Upper lobe of left lung (tissue), 6 donors: ENCODE data around the gene TMUB1. TPM values are rescaled to one million over a fixed set of nuclear protein-coding genes. Genes with fewer than 3 reads are reported as not detected.

Source experiments
- ATAC-seq, 2 donors: fragments of 200-7000 bp; cut with Tn5 transposase; one replicate each; pipeline ENCODE4 v1.9.1; 2022; ENCODE audit warnings: mild to moderate bottlenecking in 2 of 2, moderate library complexity in 2 of 2; ENCODE audit not compliant: low FRiP score in 2 of 2
- DNase-seq, 2 donors: peaks; one replicate each; pipeline ENCODE4 v3.0.0-alpha.2; 2019 to 2020
- H3K27ac ChIP-seq, 4 donors: fragments of 200-600 bp; sonication (generic); one replicate each; pipeline ENCODE4 v1.5.1; 2016 to 2019
- H3K27me3 ChIP-seq, 4 donors: fragments of 200-600 bp; sonication (generic); one replicate each; pipeline ENCODE4 v1.5.1; 2017 to 2019
- H3K36me3 ChIP-seq, 4 donors: fragments of 200-600 bp; sonication (generic); one replicate each; pipeline ENCODE4 v1.5.1; 2016 to 2019
- H3K4me1 ChIP-seq, 4 donors: fragments of 200-600 bp; sonication (generic); one replicate each; pipeline ENCODE4 v1.5.1; 2018 to 2019
- H3K4me3 ChIP-seq, 4 donors: fragments of 200-600 bp; sonication (generic); one replicate each; pipeline ENCODE4 v1.5.1; 2017 to 2019; ENCODE audit warnings: mild to moderate bottlenecking in 2 of 4, moderate library complexity in 1 of 4
- H3K9me3 ChIP-seq, 4 donors: fragments of 200-600 bp; sonication (generic); one replicate each; pipeline ENCODE4 v1.5.1; 2018 to 2019
- EP300 ChIP-seq, 4 donors: sonication (generic); formaldehyde crosslinking; IDR thresholded peaks; one replicate each; pipeline ENCODE4 v1.5.1; 2017; ENCODE audit warnings: antibody characterized with exemption in 4 of 4, control low read depth in 2 of 4
- POLR2A ChIP-seq, 4 donors: fragments of 450-650 bp; IDR thresholded peaks; one replicate each; pipeline ENCODE4 v1.5.1; 2016 to 2017; ENCODE audit warnings: antibody characterized with exemption in 4 of 4, mild to moderate bottlenecking in 2 of 4
- POLR2AphosphoS5 ChIP-seq, 2 donors: sonication (generic); formaldehyde crosslinking; IDR thresholded peaks; one replicate each; pipeline ENCODE4 v1.5.1; 2017; ENCODE audit warnings: antibody characterized with exemption in 2 of 2
- WGBS, 2 donors: methylation state at CpG; one replicate each; pipeline ENCODE4 v1.1.5; 2017 to 2018; 5-methylcytosine and 5-hydroxymethylcytosine counted together
- total RNA-seq, 6 donors: library from RNA; depleted of rRNA in 4 of 6; stranded (reverse); fragments of >200 nt in 4 of 6; gene quantifications; one replicate each; pipeline versions ENCODE4 v1.1.0 to v1.2.1, GENCODE V29; 2016 to 2021
- TF ChIP-seq, protein P1 (sequence below), 6 experiments: fragments of 450-650 bp in 4 of 6; fragments of 200-600 bp in 2 of 6; sonication (generic) in 2 of 6; IDR thresholded peaks; one replicate each; pipeline ENCODE4 v1.5.1; 2016 to 2019; ENCODE audit warnings: antibody characterized with exemption in 6 of 6
- donor health status: DM: no; HTN: no; CAD: no; lungs with moderate emphysema.
- donor health status: DM: no; HTN: yes; CAD: no; lungs with severe emphysema.

Gene TMUB1
- total RNA-seq, 6 donors from 2014 or later = 35.3 to 72.9 (median 51.6) TPM

DNA sequence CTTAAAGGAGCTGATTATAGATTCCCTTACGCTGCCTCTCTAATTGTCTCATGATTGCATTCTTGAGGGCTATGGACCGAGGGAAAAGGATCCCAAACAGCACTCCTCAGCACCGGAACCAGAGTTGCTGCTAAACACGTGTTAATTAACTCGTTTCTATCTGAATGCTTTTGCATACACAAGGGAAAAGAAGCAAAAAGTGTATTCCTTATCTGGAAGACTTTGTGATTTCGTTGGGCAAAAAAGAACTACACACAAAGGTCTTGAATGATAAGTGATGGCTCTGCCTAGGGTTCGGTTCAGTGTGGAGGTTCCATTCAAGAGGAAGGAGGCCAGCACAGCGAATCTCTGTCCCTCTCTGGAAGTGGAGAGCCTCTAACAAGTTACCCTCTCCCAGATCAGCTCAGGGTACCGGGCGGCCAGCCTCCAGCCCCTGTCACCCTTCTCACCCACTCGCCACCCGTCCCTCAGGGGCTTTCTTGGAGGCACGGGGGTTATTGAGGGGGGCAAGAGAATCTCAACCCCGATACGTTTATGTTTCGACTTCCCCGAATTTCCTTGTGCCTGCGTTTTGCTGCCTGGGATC, 24.4 kb downstream of the TMUB1 start:
- no peaks in the 10 kb centered on the region for H3K9me3 ChIP-seq
- peak overlapping the region; percentile 90 to 99 (median 96) for H3K27ac ChIP-seq
- H3K36me3 ChIP-seq = peaks cover 0 to 10% (median 4%) of the 10 kb centered on the region in 4 donors
- H3K4me1 ChIP-seq = peaks cover 38 to 64% (median 54%) of the 10 kb centered on the region in 4 donors
- DNase-seq (no peak), ATAC-seq (no peak)
- H3K27me3 ChIP-seq = no peaks in the 10 kb centered on the region
- 5 to 6% methylated on average over 15 to 16 of the region's 18 CpGs for WGBS, 2 donors
- H3K4me3 ChIP-seq = peak overlapping the region; percentile 34 to 92 (median 87)
- TF ChIP-seq POLR2A (IDR thresholded peaks at IDR 0.05) = no peak
- no peak for TF ChIP-seq EP300 (IDR thresholded peaks at IDR 0.05)
- TF ChIP-seq, protein P1, sequence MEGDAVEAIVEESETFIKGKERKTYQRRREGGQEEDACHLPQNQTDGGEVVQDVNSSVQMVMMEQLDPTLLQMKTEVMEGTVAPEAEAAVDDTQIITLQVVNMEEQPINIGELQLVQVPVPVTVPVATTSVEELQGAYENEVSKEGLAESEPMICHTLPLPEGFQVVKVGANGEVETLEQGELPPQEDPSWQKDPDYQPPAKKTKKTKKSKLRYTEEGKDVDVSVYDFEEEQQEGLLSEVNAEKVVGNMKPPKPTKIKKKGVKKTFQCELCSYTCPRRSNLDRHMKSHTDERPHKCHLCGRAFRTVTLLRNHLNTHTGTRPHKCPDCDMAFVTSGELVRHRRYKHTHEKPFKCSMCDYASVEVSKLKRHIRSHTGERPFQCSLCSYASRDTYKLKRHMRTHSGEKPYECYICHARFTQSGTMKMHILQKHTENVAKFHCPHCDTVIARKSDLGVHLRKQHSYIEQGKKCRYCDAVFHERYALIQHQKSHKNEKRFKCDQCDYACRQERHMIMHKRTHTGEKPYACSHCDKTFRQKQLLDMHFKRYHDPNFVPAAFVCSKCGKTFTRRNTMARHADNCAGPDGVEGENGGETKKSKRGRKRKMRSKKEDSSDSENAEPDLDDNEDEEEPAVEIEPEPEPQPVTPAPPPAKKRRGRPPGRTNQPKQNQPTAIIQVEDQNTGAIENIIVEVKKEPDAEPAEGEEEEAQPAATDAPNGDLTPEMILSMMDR (IDR thresholded peaks at IDR 0.05) = no peak
- TF ChIP-seq POLR2AphosphoS5 (IDR thresholded peaks at IDR 0.05) = no peak

DNA sequence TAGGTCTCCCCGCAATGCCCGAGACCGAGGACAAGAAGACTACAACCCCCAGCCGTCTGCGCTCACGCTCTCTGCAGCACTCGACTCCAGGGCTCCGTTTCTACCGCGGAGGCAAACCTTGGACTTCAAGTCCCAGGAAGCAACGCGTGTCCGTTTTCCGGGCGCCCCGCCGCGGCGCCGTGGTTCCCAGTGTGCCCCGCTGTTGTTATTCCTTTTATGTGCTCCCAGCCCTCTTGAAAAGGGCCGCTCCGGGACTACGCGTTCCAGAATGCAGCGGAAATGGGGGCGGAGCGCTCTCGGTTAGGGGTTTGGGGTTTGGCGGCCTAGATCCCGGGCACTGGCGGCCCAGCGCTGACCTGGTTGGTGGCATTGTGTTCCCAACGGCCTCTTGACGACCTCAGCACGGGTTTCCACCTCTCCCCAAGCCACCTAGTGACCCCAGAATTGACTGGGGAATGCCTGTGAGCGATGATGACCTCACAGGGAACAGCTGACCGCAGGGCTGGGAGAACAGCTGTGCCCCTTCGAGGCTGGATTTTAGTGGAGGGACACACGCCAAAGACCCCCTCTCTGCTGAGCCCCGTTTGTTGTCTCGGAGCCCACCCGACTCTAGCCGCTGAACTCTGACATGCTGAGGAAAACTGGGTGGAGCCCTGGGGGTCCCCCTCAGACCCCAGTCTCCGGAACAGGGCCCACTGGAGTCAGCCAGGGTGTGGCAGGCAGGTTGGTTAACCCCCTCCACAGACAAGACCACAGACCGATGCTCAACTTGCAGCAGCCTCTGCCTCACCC, 25.1 kb downstream of the TMUB1 start:
- peaks cover 41 to 63% (median 53%) of the 10 kb centered on the region in 4 donors for H3K4me1 ChIP-seq
- peak; percentile 99 to 100 for DNase-seq

DNA sequence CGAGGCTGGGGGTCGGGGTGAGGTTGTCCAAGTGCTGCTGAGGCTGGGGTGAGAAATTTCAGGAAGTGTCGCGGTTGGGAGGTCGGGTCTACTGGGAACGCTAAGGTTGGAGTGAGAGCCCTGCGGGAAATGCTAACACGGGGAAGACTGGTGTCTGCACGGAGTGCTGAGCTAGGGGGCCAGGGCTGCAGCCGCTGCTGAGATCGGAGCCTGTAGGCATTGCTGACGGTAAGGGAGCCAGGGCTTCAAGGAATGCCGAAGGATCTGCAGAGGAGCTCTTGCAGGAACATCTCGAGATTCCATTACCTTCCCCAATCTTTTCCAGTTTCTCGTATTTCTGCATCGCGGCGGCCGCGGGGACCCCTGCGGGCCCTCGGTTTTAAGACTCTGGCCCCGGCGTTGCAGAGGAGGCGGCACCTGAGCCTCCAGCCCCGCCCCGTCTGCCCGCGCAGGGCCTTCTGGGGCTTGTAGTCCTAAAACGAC, 25.7 kb downstream of the TMUB1 start, which contains the start of gene CDK5:
CDK5 (minus strand) TSS at position 392 of the 483 bp plus-strand sequence; CDS start at position 343, 49 bp downstream.
- peaks cover 0 to 1% (median under 1%) of the 10 kb centered on the region in 4 donors for H3K36me3 ChIP-seq
- no peaks in the 10 kb centered on the region for H3K9me3 ChIP-seq
- ATAC-seq (peak in 1 of 2 donors; percentile 0), DNase-seq (no peak)
- no peak for TF ChIP-seq POLR2A (IDR thresholded peaks at IDR 0.05)
- no peak for TF ChIP-seq EP300 (IDR thresholded peaks at IDR 0.05)
- TF ChIP-seq, protein P1 (IDR thresholded peaks at IDR 0.05) = no peak
- no peak for TF ChIP-seq POLR2AphosphoS5 (IDR thresholded peaks at IDR 0.05)
- peaks cover 37 to 60% (median 48%) of the 10 kb centered on the region in 4 donors for H3K4me1 ChIP-seq
- 0% methylated on average over 29 to 30 of the region's 30 CpGs for WGBS, 2 donors
- no peaks in the 10 kb centered on the region for H3K27me3 ChIP-seq
- H3K27ac ChIP-seq = peak within 1 kb of the TSS; percentile 90 to 99 (median 96)
- H3K4me3 ChIP-seq = peak within 1 kb of the TSS; percentile 54 to 92 (median 87)

More for the DNA sequence above, 25.1 kb downstream of the TMUB1 start:
- Histone ChIP-seq H3K4me3 (peak overlapping the region in 3 of 4 donors; percentile 86 to 92 (median 88)), H3K27me3 (no peaks in the 10 kb centered on the region), H3K9me3 (no peaks in the 10 kb centered on the region), H3K27ac (peak overlapping the region; percentile 90 to 99 (median 96)), H3K36me3 (peaks cover 0 to 6% (median 2%) of the 10 kb centered on the region in 4 donors)
- peak; percentile 93 to 94 for ATAC-seq
- peak in 2 of 4 donors; percentile 44 to 49 for TF ChIP-seq EP300 (IDR thresholded peaks at IDR 0.05)
- TF ChIP-seq, protein P1 (IDR thresholded peaks at IDR 0.05) = peak in 2 of 6 experiments; percentile 6 to 9
- peak; percentile 84 to 92 for TF ChIP-seq POLR2AphosphoS5 (IDR thresholded peaks at IDR 0.05)
- TF ChIP-seq POLR2A (IDR thresholded peaks at IDR 0.05) = peak in 3 of 4 donors; percentile 33 to 87 (median 84)
- 0 to 1% methylated on average over 1 to 46 of the region's 46 CpGs for WGBS, 2 donors

DNA sequence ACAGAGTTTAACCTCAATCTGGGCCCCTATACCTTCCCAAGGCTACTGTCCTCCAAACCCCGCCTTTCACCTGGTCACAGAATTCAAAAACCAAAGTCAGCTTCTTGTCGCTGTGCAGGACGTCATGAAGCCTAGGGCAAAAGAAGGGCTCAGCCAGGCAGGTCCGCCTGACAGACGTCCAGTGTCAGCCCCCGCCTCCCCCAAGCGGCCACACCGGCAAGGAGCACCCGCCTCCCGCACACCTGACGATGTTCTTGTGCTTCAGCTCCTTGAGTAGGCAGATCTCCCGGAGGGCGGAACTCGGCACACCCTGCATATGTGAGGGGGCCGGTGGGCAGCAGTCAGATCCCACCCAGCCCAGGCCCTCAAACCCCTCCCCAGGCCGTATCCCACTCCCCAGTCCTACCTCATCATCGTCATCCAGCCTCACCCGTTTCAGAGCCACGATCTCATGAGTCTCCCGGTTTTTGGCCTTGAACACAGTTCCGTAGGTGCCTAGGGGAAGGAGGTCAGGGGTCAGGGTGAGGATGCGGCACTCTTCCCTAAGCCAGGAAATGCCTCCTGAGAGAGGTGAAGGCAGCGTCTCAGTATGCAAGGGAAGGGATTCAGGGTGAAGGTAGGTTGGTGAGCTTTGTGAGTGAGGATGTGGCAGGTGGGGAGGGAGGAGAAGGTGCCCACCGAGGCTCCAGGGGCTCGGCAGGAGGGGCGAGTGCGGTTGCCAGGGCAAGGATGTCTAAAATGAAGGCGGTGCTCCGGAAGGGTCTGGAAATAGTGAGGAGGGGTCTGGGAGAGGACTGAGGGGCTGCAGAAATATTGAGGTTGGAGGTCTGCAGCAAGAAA, 26.4 kb downstream of the TMUB1 start:
- peak in 1 of 2 donors; percentile 82 for DNase-seq

More for the DNA sequence above, 26.4 kb downstream of the TMUB1 start:
- H3K27me3 ChIP-seq = no peaks in the 10 kb centered on the region
- no peak for ATAC-seq
- no peak for TF ChIP-seq POLR2AphosphoS5 (IDR thresholded peaks at IDR 0.05)
- TF ChIP-seq, protein P1 (IDR thresholded peaks at IDR 0.05) = no peak
- TF ChIP-seq POLR2A (IDR thresholded peaks at IDR 0.05) = no peak
- no peak for TF ChIP-seq EP300 (IDR thresholded peaks at IDR 0.05)
- peak overlapping the region in 1 of 4 donors; percentile 96 for H3K27ac ChIP-seq
- H3K4me1 ChIP-seq = peaks cover 34 to 55% (median 42%) of the 10 kb centered on the region in 4 donors
- WGBS, 2 donors = 39 to 40% methylated on average over 27 to 29 of the region's 29 CpGs
- no peaks in the 10 kb centered on the region for H3K9me3 ChIP-seq
- peaks cover 0 to 3% (median 0%) of the 10 kb centered on the region in 4 donors for H3K36me3 ChIP-seq
- H3K4me3 ChIP-seq = peak overlapping the region; percentile 54 to 92 (median 87)
